ENCODE measurements around the gene NR2C2. TPM values are rescaled to one million over a fixed set of nuclear protein-coding genes. Genes with fewer than 3 reads are reported as not detected.
A peak's percentile ranks its signal among the peaks of the same experiment; 100 is the strongest.

Gene NR2C2
- total RNA-seq, 1 experiment from 2014 or later: 41.5 TPM

DNA sequence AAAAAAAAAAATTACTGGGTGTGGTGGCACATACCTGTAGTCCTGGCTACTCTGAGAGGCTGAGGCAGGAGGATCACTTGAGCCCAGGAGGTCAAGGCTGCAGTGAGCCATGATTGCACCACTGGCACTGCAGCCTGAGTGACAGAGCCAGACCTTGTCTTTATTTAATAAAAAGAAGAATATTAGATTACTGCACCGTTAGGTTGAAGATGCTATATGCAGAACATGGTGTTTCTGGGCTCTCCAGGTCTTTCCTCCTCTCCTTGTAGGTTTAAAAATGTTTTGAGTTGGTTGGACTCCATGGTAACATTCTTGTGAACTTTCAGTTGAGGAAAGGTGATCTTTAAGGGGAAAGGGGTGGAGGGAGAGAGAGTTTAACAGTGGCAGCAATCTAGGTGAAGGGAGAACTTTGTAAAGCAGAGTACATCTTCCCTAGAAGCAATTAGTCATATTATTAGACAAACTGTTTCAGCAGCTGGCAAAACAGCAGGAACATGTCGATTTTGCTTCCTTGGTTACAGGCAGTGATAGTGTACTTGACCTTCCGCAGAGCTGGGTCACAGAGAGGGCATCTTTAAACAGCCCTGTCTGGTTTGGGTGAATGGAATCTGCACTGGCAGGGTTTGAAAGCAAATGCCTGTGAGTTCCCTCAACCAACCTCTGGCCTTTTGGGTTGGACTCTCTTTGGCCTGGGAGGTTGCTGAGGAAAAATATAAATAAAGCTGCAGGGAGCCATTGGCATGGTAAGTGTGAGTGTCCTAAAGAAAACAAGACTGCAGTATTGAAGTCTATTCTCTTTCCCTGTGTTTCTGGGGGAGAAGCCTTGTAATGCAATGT is 42.8 kb downstream of the NR2C2 start:
- Mint-ChIP-seq H3K4me1 (ENCODE audit: low read depth, unreplicated experiment) (no peaks in the 10 kb centered on the region), H3K27ac (ENCODE audit: unreplicated experiment) (no peak overlapping the region), H3K36me3 (ENCODE audit: insufficient read depth, unreplicated experiment) (peaks cover 2% of the 10 kb centered on the region), H3K27me3 (ENCODE audit: unreplicated experiment) (no peaks in the 10 kb centered on the region), H3K4me3 (ENCODE audit: low read depth, unreplicated experiment) (no peak overlapping the region), H3K9me3 (ENCODE audit: low read depth, unreplicated experiment) (no peaks in the 10 kb centered on the region)
- no TSS peak for BruUV-seq (replicated peaks)
- DNase-seq: peak; percentile 2
- CTCF ChIA-PET: no interaction called here
- intact Hi-C loops (cut with micrococcal nuclease; ENCODE audit: unreplicated experiment): no loop called here
- TF ChIP-seq, protein P1, sequence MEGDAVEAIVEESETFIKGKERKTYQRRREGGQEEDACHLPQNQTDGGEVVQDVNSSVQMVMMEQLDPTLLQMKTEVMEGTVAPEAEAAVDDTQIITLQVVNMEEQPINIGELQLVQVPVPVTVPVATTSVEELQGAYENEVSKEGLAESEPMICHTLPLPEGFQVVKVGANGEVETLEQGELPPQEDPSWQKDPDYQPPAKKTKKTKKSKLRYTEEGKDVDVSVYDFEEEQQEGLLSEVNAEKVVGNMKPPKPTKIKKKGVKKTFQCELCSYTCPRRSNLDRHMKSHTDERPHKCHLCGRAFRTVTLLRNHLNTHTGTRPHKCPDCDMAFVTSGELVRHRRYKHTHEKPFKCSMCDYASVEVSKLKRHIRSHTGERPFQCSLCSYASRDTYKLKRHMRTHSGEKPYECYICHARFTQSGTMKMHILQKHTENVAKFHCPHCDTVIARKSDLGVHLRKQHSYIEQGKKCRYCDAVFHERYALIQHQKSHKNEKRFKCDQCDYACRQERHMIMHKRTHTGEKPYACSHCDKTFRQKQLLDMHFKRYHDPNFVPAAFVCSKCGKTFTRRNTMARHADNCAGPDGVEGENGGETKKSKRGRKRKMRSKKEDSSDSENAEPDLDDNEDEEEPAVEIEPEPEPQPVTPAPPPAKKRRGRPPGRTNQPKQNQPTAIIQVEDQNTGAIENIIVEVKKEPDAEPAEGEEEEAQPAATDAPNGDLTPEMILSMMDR (IDR thresholded peaks at IDR 0.05; ENCODE audit: unreplicated experiment): no peak

DNA sequence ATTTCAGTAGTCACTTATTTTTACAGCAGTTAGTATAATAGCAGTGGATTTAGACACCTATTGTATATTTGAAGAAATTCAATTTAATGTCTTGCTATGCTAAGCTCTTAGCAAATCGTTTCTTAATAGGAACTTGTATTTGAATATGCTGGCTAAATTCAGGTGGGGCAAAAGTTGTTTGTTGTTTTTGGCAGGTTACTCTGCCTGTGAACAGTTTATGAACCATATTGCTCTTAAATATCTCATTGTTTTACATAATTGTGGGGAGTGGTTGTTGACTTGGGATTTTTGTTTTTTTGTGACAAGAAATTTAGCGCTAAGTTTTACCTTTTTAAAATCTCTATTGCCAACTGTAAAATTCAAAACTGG is 43.4 kb downstream of the NR2C2 start:
- peaks cover 5% of the 10 kb centered on the region for H3K36me3 Mint-ChIP-seq (ENCODE audit: insufficient read depth, unreplicated experiment)
- no peak for DNase-seq
- CTCF ChIA-PET: no interaction called here
- H3K27me3 Mint-ChIP-seq (ENCODE audit: unreplicated experiment): no peaks in the 10 kb centered on the region
- H3K4me1 Mint-ChIP-seq (ENCODE audit: low read depth, unreplicated experiment): no peaks in the 10 kb centered on the region
- no peak overlapping the region for H3K27ac Mint-ChIP-seq (ENCODE audit: unreplicated experiment)
- BruUV-seq (replicated peaks): no TSS peak
- intact Hi-C loops (cut with micrococcal nuclease; ENCODE audit: unreplicated experiment): no loop called here
- TF ChIP-seq, protein P1 (IDR thresholded peaks at IDR 0.05; ENCODE audit: unreplicated experiment): no peak
- no peak overlapping the region for H3K4me3 Mint-ChIP-seq (ENCODE audit: low read depth, unreplicated experiment)
- H3K9me3 Mint-ChIP-seq (ENCODE audit: low read depth, unreplicated experiment): no peaks in the 10 kb centered on the region

DNA sequence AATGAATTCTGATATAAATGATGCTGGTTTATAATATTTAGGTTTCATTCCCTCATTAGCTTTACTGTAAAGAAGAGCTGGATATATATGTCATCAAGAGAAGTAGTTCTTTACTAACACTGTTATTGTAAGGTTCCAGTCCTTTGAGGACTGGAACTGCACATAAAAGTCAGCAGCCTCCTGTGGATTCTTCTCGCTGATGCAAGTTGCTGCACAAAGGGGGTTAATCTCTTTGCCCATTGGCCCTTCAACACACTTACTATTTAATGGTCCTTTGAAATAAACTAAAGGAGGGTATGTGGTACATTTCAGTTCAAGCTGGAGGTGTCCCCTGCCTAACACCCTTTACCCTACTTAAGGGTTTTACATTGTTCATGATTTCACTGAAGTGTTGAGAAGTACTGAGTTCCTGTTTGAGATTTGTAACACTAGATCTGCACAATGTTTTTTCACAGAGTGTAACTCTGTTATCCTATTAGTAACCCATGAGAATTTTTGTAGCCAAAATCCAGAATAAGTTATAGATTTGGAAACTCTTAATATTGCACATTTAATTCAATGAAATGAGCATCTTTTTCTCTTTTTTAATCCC is 43.9 kb downstream of the NR2C2 start:
- no peak overlapping the region for H3K4me3 Mint-ChIP-seq (ENCODE audit: low read depth, unreplicated experiment)
- intact Hi-C loops (cut with micrococcal nuclease; ENCODE audit: unreplicated experiment): no loop called here
- H3K9me3 Mint-ChIP-seq (ENCODE audit: low read depth, unreplicated experiment): no peaks in the 10 kb centered on the region
- peaks cover 5% of the 10 kb centered on the region for H3K36me3 Mint-ChIP-seq (ENCODE audit: insufficient read depth, unreplicated experiment)
- CTCF ChIA-PET: no interaction called here
- H3K27me3 Mint-ChIP-seq (ENCODE audit: unreplicated experiment): no peaks in the 10 kb centered on the region
- BruUV-seq (replicated peaks): no TSS peak
- DNase-seq: no peak
- no peak overlapping the region for H3K27ac Mint-ChIP-seq (ENCODE audit: unreplicated experiment)
- no peaks in the 10 kb centered on the region for H3K4me1 Mint-ChIP-seq (ENCODE audit: low read depth, unreplicated experiment)
- TF ChIP-seq, protein P1 (IDR thresholded peaks at IDR 0.05; ENCODE audit: unreplicated experiment): no peak

DNA sequence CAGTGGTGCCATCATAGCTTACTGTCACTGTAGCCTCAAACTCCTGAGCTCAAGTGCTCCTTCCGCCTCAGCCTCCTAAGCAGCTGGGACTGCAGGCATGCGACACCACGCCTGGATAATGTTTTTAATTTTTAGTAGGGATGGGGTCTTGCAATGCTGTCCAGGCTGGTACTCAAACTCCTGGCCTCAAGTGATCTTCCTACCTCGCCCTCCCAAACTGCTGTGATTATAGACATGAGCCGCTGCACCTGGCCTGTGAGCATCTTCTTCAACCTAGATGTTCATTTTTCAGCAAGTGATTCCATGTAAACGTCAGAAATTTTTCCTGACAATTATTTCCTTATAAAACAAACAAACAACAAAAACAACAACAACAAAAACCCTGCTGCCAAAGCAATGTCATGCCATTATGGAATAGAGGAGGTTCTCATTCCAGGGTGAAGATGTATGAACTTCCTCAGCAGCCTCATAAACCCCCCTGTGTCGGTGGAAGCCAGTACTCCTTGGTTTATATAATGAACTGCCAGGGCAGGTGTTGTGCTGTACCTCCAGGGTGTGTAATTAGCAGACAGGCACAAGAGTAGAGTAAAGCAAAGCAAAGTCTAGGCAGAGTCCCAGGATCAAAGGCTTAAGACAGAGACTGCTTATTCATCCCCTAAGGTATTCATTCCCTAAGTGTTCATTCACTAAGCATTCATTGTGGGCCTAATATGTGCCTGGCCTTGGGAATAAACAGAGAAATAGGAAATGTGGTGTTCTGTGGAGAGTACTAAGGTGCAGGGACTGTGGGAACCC is 44.6 kb downstream of the NR2C2 start:
- peaks cover 5% of the 10 kb centered on the region for H3K36me3 Mint-ChIP-seq (ENCODE audit: insufficient read depth, unreplicated experiment)
- H3K9me3 Mint-ChIP-seq (ENCODE audit: low read depth, unreplicated experiment): no peaks in the 10 kb centered on the region
- intact Hi-C loops (cut with micrococcal nuclease; ENCODE audit: unreplicated experiment): no loop called here
- no peaks in the 10 kb centered on the region for H3K4me1 Mint-ChIP-seq (ENCODE audit: low read depth, unreplicated experiment)
- no peak for DNase-seq
- BruUV-seq (replicated peaks): no TSS peak
- no peak overlapping the region for H3K27ac Mint-ChIP-seq (ENCODE audit: unreplicated experiment)
- no peak overlapping the region for H3K4me3 Mint-ChIP-seq (ENCODE audit: low read depth, unreplicated experiment)
- no peaks in the 10 kb centered on the region for H3K27me3 Mint-ChIP-seq (ENCODE audit: unreplicated experiment)
- CTCF ChIA-PET: no interaction called here
- TF ChIP-seq, protein P1 (IDR thresholded peaks at IDR 0.05; ENCODE audit: unreplicated experiment): no peak
